SK-N-SH (cell line): Measurements from ENCODE around the gene MCCC1.

Experiments
- TAF1 ChIP-seq: IDR thresholded peaks from 2 replicates; pipeline ENCODE4 v1.6.1; 2012; ENCODE audit warnings: low read depth, mild to moderate bottlenecking, low read length, moderate library complexity, borderline replicate concordance
- TF ChIP-seq, protein P1 (sequence below): fragments of 200-600 bp; sonication (generic); IDR thresholded peaks from 2 replicates; pipeline ENCODE4 v1.6.1; 2017; ENCODE audit warnings: antibody characterized with exemption, mild to moderate bottlenecking, moderate library complexity
- TF ChIP-seq, protein P2 (sequence below): IDR thresholded peaks from 2 replicates; pipeline ENCODE4 v1.4.0; 2012; ENCODE audit warnings: low read depth

DNA sequence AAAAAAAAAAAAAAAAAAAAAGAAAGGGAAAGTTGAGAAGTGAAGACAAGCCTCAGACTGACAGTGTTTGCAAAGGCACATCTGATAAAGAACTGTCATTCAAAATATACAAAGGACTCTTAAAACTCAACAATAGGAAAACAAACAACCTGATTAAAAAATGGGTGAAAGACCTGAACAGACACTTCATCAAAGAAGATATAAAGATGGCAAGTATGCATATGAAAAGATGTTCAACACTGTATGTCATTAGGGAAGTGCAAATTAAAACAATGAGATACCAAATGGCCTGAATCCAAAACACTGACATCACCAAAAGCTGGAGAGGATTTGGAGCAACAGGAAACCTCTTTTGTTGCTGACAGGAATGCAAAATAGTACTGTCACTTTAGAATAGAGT, 48.6 kb downstream of the MCCC1 start:
- no peak for TF ChIP-seq TAF1
- TF ChIP-seq, protein P1, sequence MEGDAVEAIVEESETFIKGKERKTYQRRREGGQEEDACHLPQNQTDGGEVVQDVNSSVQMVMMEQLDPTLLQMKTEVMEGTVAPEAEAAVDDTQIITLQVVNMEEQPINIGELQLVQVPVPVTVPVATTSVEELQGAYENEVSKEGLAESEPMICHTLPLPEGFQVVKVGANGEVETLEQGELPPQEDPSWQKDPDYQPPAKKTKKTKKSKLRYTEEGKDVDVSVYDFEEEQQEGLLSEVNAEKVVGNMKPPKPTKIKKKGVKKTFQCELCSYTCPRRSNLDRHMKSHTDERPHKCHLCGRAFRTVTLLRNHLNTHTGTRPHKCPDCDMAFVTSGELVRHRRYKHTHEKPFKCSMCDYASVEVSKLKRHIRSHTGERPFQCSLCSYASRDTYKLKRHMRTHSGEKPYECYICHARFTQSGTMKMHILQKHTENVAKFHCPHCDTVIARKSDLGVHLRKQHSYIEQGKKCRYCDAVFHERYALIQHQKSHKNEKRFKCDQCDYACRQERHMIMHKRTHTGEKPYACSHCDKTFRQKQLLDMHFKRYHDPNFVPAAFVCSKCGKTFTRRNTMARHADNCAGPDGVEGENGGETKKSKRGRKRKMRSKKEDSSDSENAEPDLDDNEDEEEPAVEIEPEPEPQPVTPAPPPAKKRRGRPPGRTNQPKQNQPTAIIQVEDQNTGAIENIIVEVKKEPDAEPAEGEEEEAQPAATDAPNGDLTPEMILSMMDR = no peak
- TF ChIP-seq, protein P2, sequence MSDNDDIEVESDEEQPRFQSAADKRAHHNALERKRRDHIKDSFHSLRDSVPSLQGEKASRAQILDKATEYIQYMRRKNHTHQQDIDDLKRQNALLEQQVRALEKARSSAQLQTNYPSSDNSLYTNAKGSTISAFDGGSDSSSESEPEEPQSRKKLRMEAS = no peak
